Measurements from ENCODE around the gene PACSIN2.

The PACSIN2 gene

GRCh38 chr22:42878561-42879305 is 136.2 kb downstream of the PACSIN2 start:
- DNase-seq: no peak

GRCh38 chr22:42877597-42878340 is 137.2 kb downstream of the PACSIN2 start:
- DNase-seq: no peak

- DNase-seq: no peak
These were observed 137.8 kb downstream of the PACSIN2 start for GRCh38 chr22:42877158-42877557.

DNA sequence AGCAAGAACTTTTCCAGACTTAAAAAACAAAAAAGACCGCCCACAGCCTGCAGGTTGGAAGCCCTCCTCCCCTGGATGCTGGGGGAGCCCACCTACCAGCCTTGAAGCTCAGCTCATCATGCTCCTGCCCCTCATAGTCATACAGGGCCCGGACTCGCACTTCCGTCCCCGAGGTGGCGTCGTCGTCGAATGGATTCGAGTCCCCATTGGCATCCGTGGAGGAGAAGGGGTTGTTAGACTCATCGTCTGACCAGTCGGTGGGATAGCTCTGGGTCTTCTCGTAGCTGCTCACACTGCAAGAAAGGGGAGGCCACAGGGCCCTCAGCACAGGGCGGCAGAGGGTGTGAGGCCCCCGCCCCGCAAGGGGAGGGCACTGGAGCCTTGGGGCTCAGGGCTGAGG is 138.9 kb downstream of the PACSIN2 start:
- DNase-seq: no peak

DNA sequence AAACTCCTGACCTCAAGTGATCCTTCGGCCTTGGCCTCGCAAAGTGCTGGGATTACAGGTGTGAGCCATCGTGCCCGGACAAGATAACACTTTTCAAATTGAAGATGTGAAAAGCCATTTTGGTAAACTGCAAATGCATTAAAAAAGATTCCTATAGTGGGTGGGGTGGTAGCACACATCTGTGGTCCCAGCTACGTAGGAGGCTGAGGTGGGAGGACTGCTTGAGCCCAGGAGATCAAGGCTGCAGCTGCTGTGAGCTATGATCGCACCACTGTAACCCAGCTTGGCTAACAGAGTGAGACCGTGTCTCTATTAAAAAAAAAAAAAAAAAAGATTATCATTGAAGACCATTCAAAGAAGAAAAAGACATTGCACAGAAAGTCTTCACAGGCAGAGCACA is 140.9 kb downstream of the PACSIN2 start:
- no peak for DNase-seq

DNA sequence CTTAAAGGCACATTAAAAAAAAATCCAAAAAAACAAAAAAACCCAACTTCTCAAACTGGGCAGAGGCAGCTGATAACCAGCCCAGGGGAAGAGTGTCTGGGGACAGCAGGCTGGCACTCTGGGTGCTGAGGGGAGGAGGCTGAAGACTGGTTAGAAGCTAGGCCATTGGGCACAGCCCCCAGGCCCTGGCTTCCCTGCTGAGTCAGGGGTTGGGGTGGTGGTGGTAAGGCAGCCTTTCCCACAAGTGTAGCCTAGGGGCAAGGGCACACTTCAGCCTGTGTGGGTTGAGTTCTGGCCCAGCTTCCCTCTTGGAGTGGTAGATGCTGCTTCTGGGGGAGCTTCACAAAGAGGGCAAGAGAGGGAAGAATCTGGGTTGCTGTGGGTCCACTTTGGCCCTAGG is 141.6 kb downstream of the PACSIN2 start:
- DNase-seq: no peak

DNA sequence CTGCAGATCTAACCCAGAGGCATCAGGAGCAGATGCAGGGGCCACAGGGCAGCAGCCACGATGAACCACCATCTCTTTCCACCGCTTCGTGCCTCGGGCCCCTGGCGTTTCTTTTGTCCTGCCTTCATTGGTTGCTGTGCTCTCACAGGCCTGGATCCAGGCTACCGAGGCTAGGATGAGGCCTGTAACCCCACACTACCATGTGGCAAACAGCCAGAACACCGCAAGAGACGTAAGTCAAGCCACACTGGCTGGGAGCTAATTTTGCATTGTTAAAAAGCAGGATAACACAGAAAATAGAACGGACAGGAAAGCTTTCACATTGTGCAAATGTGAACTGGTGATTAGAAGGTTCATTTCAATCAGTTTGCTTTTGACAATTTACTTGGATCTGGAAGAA is 142.1 kb downstream of the PACSIN2 start:
- no peak for DNase-seq

- DNase-seq: no peak
These were observed 143.6 kb downstream of the PACSIN2 start for GRCh38 chr22:42871146-42872050.

- no peak for DNase-seq
These were observed 145.0 kb downstream of the PACSIN2 start for GRCh38 chr22:42869888-42870480.

GRCh38 chr22:42869463-42869862 is 145.5 kb downstream of the PACSIN2 start:
- no peak for DNase-seq

DNA sequence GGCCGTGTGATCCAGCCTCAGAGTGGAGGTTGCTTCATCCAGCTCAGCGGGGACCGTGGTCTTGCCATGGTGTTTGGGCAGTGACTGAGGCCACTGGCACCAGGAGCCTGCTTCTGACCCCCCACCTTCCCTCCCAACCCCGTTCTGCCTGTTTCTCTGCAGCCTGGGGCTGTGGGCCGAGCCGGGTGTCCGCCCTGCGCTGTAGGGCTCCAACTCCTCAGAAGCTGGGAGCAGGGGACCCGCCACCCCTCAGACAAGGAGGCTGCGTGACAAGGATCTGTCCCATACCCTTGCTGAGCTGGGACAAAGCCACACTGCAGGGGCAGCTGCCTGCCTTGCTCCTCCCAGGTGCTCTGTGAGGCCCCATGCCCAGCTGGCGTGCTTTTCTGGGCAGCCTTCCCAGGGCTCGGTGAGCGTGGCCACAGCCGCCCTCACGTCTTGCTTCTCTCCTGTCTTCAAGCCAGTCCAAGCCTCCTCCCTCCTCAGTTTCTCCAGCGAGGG is 146.1 kb downstream of the PACSIN2 start:
- DNase-seq: no peak

DNA sequence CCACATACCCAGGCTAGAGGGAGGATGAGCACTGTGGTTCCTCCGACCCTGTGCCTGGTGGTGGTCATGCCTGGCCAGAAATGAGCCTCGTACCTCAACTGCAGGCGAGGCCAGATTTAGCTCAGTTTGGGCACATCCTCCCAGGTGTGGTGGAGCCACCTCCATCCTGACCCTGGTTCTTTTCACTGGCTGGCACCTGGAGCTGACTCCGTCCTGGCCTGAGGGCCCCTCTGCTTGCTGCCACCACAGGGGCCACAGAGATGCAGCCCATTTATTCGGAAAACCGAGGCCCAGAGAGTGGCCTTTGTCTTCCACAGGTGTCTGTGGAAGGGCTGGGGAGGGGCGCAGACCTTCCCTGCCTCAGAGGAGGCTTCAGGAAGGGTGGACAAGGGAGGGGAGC is 148.8 kb downstream of the PACSIN2 start:
- no peak for DNase-seq

GRCh38 chr22:42865536-42865935 is 149.4 kb downstream of the PACSIN2 start:
- no peak for DNase-seq

DNA sequence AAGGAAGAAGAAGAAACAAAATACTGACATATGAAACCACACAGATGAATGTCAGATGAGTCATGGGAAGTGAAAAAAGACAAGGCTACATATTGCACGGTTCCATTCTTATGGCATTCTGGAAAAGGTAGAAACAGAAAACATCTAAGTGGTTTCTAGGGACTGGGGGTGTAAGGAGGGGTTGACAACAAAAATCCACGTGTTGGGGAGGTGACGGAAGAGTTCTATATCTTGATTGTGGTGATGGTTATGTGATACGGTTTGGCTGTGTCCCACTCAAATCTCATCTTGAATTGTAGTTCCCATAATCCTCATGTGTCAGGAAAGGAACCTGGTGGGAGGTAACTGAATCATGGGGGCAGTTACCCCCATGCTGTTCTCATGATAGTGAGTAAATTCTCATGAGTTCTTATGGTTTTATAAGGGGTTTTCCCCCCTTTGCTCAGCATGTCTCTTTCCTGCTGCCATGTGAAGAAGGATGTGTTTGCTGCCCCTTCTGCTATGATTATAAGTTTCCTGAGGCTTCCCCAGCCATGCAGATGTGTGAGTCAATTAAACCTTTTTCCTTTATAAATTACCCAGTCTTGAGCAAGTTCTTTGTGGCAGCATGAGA is 151.5 kb downstream of the PACSIN2 start:
- no peak for DNase-seq

GRCh38 chr22:42862045-42862734 is 152.8 kb downstream of the PACSIN2 start:
- DNase-seq: no peak

DNA sequence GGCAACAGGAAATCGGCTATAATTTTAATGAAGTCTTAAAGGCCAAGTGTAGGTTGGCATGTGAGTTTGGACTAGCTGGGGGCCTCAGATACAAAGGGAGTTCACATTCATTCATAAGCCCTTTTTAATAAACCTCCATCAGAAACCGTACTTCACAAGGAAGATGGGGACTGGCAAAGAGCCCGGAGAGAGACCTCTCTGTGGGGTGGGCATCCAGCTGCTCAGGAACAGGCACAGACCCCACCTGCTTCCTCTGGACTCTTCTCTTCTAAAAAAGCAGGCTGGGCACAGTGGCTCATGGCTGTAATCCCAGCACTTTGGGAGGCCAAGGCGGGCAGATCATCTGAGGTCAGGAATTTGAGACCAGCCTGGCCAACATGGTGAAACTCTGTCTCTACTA is 154.0 kb downstream of the PACSIN2 start:
- no peak for DNase-seq

- DNase-seq: no peak
These were observed 157.0 kb downstream of the PACSIN2 start for GRCh38 chr22:42857845-42858481.

GRCh38 chr22:42856865-42857704 is 157.9 kb downstream of the PACSIN2 start, which contains the start of gene ARFGAP3:
TSS of gene ARFGAP3 (minus strand) at chr22:42857273. CDS start at chr22:42857182, 91 bp downstream.
- DNase-seq: peak; percentile 87

GRCh38 chr22:42856179-42856864 is 158.6 kb downstream of the PACSIN2 start:
- no peak for DNase-seq

All from NCI-H1436 (cell line).